ENCODE data around the gene ASIC5.

DNA sequence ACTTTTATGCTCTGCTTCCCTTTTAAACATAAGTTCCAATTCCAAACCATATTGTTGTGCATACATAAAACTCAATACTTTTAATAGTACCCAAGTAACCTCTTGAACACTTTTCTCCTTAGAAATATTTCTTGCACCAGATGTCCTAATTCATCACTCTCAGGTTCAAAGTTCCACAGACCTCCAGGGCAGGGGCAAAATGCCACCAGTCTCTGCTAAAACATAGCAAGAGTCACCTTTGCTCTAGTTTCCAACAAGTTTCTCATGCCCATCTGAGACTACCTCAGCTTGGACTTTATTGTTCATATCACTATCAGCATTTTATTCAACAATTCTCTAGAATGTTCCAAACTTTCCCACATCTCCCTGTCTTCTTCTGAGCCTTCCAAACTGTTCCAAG, 13.7 kb upstream of the ASIC5 start:
- TF ChIP-seq, protein P1, sequence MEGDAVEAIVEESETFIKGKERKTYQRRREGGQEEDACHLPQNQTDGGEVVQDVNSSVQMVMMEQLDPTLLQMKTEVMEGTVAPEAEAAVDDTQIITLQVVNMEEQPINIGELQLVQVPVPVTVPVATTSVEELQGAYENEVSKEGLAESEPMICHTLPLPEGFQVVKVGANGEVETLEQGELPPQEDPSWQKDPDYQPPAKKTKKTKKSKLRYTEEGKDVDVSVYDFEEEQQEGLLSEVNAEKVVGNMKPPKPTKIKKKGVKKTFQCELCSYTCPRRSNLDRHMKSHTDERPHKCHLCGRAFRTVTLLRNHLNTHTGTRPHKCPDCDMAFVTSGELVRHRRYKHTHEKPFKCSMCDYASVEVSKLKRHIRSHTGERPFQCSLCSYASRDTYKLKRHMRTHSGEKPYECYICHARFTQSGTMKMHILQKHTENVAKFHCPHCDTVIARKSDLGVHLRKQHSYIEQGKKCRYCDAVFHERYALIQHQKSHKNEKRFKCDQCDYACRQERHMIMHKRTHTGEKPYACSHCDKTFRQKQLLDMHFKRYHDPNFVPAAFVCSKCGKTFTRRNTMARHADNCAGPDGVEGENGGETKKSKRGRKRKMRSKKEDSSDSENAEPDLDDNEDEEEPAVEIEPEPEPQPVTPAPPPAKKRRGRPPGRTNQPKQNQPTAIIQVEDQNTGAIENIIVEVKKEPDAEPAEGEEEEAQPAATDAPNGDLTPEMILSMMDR (IDR thresholded peaks at IDR 0.05), result no peak
- TF ChIP-seq POLR2AphosphoS5 (IDR thresholded peaks at IDR 0.05; ENCODE audit: low read depth, low read length) (no peak), SIN3A (IDR thresholded peaks at IDR 0.05; ENCODE audit: borderline replicate concordance, insufficient read depth, low read depth, low read length) (no peak), REST (IDR thresholded peaks at IDR 0.05; ENCODE audit: insufficient read depth in 1 of 2, low read depth in 2 of 2, low read length in 1 of 2) (no peak), TCF7L2 (IDR thresholded peaks at IDR 0.05; ENCODE audit: low read depth, low read length) (no peak)
